HG03103 (cell line): ENCODE measurements around the gene SEZ6.

Experiments used
- ATAC-seq: cut with Tn5 transposase; IDR thresholded peaks from one replicate; pipeline ENCODE4 v1.9.1; 2021; ENCODE audit warnings: low read depth; ENCODE audit not compliant: unreplicated experiment

SEZ6 gene, protein sequence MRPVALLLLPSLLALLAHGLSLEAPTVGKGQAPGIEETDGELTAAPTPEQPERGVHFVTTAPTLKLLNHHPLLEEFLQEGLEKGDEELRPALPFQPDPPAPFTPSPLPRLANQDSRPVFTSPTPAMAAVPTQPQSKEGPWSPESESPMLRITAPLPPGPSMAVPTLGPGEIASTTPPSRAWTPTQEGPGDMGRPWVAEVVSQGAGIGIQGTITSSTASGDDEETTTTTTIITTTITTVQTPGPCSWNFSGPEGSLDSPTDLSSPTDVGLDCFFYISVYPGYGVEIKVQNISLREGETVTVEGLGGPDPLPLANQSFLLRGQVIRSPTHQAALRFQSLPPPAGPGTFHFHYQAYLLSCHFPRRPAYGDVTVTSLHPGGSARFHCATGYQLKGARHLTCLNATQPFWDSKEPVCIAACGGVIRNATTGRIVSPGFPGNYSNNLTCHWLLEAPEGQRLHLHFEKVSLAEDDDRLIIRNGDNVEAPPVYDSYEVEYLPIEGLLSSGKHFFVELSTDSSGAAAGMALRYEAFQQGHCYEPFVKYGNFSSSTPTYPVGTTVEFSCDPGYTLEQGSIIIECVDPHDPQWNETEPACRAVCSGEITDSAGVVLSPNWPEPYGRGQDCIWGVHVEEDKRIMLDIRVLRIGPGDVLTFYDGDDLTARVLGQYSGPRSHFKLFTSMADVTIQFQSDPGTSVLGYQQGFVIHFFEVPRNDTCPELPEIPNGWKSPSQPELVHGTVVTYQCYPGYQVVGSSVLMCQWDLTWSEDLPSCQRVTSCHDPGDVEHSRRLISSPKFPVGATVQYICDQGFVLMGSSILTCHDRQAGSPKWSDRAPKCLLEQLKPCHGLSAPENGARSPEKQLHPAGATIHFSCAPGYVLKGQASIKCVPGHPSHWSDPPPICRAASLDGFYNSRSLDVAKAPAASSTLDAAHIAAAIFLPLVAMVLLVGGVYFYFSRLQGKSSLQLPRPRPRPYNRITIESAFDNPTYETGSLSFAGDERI

DNA sequence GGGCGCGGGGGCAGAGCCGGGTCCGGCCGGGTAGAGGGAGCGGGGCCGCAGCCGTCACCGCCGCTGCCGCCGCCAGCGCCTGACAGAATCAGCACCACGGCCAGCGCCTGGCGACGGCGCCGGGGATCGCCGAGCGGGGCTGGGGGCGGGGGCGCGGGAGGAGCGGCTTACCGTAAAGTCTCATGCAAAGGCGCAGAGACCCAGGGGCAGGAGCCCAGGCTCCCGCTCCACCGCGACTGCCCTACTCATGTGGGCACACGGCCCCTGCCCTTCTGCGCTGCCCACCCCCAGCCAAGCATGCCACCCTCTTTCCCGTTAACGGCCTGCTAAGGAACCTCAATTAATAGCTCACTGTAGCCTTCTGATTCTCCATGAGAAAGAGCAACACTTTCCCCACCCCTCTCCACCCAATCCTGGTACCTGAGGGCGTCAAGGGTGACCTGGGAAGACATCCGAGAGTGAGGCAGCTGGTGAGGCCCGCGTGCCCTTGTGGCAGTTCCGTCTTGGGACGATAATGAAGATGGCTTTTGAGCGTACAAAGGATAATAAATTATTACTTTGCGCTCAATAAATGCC, at the start of gene SEZ6:
TSS of gene SEZ6 (minus strand) at position 98 of the 576 bp plus-strand sequence. CDS start 164 bp downstream, outside the sequence.
- no peak for ATAC-seq

- no peak for ATAC-seq
Observed at GRCh38 chr17:29054835-29055234, 49.0 kb upstream of the SEZ6 start.

DNA sequence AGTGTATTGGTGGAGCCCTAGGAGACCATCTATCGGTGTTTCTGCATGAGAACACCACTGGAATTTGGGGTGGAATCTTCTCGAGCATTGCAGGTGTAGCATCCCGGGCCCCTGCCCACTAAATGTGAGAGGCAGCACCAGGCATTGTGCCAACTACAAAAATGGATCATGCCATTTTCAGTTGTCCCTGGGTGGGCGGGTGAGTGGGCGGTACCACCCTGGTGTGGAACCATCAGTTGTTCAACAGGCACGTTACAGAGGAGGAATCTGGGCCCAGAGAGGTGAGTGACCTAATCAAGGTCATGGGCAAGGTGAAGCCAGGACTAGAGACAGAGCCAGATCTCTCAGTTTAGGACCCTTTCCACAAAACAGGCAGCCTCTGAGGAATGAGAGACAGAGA, 45.9 kb upstream of the SEZ6 start:
- ATAC-seq: no peak

DNA sequence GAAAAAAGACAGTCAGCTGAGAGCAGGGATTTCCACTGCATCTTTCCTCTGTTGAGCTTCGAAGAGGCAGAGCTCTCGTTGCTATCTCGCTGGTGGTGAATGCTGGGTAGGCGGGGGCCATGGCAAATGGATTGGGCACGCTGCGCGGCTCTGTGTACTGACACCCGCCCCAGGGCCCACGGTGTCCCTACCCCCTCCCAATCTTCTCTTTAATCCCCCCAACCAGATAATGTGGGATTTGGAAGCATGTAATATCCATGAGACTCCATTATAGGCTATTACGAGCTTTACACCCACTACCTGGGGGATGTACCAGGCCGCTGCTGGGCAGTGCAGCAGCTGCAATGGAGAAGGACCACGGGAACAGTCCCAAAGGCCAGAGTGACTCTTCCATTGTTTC, 45.4 kb upstream of the SEZ6 start:
- no peak for ATAC-seq

DNA sequence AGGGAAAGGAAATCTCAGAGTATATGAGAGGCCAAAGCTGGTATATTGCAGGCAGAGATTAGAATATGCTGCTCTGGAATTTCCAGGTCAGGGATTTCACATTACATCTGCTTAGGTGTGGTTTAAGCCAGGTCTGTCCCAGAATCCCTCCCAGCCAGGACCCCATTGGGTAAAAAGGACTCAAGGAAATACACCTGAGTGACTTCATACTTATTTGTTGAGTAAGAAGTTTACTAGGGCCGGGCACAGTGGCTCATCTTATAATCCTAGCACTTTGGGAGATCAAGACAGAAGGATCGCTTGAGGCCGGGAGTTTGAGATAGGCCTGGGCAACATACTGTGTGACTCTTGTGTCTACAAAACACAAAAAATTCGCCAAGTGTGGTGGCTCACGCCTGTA, 44.3 kb upstream of the SEZ6 start:
- ATAC-seq: no peak

DNA sequence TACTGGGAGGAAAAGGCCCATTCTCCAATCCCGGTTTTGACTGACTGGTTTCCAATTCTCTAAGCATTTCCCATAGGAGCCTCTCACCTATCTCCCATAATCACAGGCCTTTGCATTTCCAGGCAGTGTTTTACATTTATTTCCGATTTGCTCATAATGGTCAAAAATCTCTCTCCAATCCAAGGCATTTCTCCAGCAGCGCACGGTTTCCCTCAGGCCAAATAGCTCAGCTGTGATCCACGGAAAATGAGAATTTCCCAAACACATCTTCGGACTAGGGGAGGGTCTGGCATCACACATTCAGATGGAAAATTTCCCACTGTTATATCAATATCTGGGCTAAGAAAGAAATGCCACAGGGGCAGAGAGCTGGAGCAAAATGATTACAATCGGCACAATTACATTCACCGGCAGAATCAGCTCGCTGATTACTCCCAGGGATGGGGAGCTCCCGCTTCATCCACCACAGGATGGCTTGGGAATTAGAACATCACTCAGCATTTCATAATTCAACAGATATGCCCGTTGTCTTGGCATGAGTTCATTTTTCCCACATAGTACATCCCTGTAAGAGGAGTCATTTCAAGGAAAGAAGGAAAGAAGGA, 43.8 kb upstream of the SEZ6 start:
- ATAC-seq: no peak

DNA sequence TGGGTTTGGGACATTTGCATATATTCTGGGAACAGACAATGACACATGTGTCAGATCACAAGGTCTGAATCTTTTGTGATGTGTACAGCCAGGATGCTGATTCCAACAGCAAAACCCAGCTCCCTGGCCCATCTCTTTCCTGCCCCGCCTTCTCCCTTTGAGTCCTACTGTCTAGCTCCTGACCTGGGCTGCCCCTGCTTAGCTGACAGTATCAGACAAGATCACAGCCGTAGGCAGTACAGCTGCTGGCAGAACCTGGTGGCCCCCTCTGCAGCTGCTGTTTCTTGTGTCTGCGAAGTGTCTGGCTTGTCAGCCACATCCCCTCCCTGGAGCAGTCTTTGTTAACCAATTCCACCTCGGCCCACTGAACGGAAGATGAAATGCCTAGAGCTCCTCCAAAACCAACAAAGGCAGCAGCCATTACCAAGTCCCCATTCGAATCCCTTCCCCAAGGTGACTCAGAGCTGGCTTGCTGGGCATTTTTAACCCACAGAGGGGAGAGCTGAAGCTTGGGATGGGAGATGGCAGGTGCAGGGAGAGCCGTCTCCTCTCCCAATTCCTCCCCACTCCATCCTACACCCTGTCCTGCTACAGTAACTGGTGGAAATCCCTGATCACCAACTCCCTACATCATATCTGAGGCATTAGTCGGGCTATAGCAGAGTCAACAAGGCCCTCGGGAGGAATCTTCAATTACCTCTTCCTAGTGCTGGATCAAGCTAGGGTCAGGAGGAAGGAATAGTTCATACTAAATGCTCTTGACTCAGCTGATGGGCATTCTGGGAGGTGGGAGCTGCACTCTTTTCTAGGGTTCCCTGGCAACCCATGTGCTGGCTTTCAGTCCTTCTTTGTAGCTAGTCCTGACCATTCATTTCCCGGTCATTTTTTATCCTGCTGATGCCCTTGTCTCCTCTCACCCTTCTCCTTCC, 42.9 kb upstream of the SEZ6 start:
- ATAC-seq: no peak

GRCh38 chr17:29046473-29046839, 40.6 kb upstream of the SEZ6 start:
- no peak for ATAC-seq

DNA sequence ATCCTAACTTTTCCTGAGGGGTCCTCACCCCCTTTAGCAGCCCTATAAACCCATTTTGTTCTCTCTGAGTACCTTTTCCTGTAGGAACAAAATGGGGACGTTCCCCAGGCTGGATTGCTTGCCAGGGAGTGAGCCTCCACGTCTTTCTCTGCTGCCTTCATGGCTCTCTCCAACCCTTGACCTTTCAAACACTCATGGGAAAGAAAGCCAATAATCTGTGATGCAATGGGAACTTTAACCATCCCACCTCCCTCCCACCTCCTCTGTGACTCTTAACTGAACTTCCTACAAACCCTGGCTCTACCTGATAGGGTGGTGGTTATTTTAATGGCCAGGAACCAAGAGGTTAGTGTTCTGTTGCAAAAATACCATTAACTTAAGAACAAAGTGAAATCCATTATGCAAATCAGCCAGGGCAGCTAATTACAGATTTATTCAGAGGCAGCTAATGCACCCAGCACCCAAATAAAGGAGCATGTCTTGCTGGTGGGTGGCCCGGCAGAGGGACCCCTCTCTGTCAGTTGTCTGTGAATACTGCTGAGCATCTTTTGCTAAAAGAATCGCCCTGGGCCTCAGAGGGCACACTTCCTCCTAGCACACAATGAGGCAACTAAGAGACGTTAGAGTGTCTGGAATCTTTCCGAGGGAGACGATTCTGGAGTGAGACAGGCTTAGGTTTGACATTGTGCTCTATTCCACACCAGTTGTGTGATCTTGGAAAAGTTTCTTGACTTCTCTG, 40.1 kb upstream of the SEZ6 start:
- no peak for ATAC-seq

GRCh38 chr17:29045026-29045425, 39.2 kb upstream of the SEZ6 start:
- no peak for ATAC-seq

DNA sequence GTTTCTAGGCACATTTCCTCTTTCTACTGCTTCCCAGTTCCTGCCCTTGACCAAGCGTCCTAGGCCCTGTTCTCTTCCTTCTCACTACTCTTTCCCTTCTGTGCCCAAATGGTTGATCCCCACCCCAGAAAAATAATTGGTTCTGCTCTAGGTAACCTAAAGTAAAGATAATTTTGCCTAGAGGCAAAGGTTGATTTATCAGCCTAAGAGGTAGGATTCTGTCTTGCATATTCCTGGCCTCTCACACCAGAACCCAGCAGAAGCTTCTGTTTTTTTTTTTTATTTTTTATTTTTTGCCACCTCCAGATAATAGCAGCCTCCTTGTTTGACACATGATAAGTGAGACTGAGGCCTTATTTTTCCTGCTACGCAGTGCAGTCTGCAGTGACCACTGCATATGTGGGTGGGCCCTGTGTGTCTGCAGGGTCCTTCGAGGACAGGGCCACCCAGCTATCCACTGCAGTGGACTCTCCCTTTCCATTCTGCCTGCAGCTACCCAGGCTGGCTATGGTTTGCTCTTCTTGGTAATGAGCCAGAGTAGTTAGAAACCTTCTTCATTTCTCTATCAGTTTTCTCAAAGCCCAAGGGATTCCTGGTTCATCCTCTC, 37.8 kb upstream of the SEZ6 start:
- no peak for ATAC-seq

DNA sequence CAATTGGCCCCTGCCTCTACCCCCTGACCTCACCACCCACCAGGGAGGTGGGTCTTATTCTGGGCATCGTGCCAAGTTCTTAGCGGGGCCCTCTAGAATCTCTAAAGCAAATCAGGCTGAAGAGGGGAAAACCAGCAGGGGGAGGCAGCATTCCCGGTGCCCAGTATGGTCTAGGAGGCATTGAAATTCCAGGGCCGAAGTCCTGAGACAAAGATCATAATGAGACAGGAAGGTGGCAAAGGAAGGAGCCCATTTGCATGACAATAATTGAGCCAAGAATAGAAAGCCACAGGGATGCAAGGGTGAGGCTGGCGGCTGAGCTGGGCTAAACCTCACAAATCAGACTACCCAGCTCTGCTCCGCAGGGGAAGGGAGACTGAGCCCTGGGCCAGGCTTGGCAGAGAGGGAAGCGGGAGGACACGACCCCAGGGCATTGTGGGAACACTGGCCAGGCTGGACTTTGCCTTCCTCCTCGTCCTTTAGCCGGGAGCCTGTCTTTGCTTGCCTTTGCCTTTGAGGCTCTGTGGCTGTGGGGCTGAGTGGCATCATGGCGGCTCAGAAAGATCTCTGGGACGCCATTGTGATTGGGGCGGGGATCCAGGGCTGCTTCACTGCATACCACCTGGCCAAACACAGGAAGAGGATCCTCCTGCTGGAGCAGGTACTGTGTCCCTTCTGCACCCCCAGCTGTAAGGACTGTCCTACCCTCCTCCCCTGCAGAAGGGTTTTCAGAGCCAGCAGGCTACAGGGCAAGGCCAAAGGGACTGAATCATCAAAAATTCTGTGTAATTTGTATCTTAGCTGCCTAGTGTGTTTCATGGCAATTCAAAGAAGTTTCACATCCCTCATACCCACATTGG, 37.1 kb upstream of the SEZ6 start, which contains the start of gene PIPOX:
TSS of gene PIPOX (plus strand) at position 463 of the 860 bp plus-strand sequence. CDS start at position 548, 85 bp downstream.
- ATAC-seq: no peak

- no peak for ATAC-seq
Observed at GRCh38 chr17:29042026-29042678, 36.3 kb upstream of the SEZ6 start.

DNA sequence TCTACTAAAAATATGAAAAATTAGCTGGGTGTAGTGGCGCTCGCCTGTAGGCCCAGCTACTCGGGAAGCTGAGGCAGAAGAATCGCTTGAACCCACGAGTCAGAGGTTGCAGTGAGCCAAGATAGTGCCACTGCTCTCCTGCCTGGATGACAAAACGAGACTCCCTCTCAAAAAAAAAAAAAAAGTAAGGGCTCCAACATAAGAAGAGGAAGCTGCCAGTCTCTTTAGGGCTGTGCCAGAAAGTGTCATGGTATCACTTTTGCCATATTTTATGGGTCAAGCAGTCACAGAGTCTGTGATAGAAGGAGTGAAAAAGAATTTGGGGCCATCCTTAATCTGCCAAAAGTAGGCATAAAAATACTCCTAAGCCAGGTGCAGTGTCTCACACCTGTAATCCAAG, 35.7 kb upstream of the SEZ6 start:
- no peak for ATAC-seq

GRCh38 chr17:29041091-29041490, 35.3 kb upstream of the SEZ6 start:
- ATAC-seq: no peak

DNA sequence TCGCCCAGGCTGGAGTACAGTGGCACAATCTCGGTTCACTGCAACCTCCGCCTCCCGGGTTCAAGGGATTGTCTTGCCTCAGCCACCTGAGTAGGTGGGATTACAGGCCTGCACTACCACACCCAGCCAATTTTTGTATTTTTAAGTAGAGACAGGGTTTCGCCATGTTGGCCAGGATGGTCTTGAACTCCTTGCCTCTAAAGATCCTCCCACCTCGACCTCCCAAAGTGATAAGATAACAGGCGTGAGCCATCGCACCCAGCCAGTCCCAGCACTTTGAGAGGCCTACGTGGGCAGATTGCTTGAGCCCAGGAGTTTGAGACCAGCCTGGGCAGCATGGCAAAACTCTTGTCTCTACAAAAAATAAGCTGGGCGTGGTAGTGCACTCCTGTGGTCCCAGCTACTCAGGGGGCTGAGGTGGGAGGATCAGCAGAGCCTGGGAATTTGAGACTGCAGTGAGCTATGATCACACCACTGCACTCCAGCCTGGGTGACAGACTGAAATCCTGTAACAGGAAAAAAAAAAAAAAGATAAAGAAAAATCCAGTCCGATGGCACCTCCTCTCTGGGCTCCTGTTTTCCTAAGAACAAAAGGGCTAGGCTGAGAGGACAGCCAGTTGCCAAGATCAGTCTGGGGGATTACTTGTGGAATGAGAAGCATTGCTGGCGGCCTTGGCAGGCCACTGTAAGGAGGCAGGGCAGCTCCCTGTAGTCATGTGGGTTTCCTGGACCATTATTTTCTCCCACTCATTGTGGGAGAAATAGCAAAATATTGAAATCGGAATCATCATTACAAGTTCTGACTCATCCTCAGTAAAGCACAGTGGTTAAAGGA, 34.1 kb upstream of the SEZ6 start:
- ATAC-seq: no peak
